Ovary (tissue), 3 donors: ENCODE measurements around the gene SKP1.

Source experiments
- CTCF ChIP-seq, 3 donors: fragments of 450-650 bp in 2 of 3; fragments of 200-600 bp in 1 of 3; IDR thresholded peaks; one replicate each; pipeline versions ENCODE4 v1.5.1 to v1.8.0; 2016 to 2022; ENCODE audit warnings: antibody characterized with exemption in 3 of 3, mild to moderate bottlenecking in 1 of 3
- EP300 ChIP-seq: sonication (generic); formaldehyde crosslinking; IDR thresholded peaks from one replicate; pipeline ENCODE4 v1.6.1; 2017; ENCODE audit warnings: antibody characterized with exemption
- donor health status: DM: no; HTN: no; CAD: no.

DNA sequence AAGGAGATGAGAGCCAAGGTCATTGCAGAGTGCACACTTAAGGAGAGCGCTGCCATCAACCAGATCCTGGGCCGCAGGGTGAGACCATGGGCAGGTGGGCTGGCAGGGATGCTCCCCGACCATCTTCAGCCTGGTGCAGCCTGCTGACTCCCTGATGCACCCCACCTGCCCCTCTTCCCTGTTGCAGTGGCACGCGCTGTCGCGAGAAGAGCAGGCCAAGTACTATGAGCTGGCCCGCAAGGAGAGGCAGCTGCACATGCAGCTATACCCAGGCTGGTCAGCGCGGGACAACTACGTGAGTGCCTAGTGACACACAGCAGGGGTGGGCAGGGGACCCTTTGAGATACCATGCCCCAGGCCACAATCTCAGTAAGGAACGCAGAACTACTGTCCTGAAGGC is 33.9 kb downstream of the SKP1 start:
- TF ChIP-seq CTCF (IDR thresholded peaks at IDR 0.05) (no peak), EP300 (no peak)
